GM21528 (cell line): ENCODE measurements around the gene KIAA1586.
"Not testable (repeated sequence)": the region's sequence is repeated elsewhere in the genome, so short reads cannot be mapped to it uniquely, and the experiment has no call there.

Experiments
- ATAC-seq: cut with Tn5 transposase; IDR thresholded peaks from one replicate; pipeline ENCODE4 v1.9.1; 2021; ENCODE audit warnings: mild to moderate bottlenecking, moderate library complexity; ENCODE audit not compliant: unreplicated experiment, low FRiP score

The KIAA1586 gene, protein sequence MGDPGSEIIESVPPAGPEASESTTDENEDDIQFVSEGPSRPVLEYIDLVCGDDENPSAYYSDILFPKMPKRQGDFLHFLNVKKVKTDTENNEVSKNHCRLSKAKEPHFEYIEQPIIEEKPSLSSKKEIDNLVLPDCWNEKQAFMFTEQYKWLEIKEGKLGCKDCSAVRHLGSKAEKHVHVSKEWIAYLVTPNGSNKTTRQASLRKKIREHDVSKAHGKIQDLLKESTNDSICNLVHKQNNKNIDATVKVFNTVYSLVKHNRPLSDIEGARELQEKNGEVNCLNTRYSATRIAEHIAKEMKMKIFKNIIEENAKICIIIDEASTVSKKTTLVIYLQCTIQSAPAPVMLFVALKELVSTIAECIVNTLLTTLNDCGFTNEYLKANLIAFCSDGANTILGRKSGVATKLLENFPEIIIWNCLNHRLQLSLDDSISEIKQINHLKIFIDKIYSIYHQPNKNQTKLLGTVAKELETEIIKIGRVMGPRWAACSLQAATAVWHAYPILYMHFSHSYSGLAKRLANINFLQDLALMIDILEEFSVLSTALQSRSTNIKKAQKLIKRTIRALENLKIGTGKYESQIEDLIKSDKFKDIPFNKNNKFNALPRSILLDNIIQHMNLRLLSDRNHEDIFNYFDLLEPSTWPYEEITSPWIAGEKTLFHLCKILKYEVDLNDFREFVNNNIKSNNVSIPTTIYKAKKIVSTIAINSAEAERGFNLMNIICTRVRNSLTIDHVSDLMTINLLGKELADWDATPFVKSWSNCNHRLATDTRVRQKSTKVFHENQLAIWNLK

GRCh38 chr6:57046332-57047256 is at the start of gene KIAA1586:
Gene KIAA1586 (plus strand): TSS chr6:57046693. CDS start chr6:57046756, 63 bp downstream.
- peak; percentile 96 for ATAC-seq

- no peak for ATAC-seq
Measured at GRCh38 chr6:56999049-56999448, 47.4 kb upstream of the KIAA1586 start.

DNA sequence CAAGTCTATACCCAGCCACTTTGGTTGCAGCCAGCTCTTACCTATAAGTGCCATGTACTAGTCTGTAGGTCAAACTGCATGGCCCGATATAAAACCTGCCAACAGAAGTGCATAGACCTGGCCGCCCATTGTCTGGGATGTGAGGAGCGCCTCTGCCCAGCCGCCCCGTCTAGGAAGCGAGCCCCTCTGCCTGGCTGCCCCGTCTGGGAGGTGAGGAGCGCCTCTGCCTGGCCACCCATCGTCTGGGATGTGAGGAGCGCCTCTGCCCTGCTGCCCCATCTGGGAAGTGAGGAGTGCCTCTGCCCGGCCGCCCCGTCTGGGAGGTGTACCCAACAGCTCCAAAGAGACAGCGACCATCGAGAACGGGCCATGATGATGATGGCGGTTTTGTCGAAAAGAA is 46.7 kb upstream of the KIAA1586 start:
- ATAC-seq: not testable (repeated sequence)

DNA sequence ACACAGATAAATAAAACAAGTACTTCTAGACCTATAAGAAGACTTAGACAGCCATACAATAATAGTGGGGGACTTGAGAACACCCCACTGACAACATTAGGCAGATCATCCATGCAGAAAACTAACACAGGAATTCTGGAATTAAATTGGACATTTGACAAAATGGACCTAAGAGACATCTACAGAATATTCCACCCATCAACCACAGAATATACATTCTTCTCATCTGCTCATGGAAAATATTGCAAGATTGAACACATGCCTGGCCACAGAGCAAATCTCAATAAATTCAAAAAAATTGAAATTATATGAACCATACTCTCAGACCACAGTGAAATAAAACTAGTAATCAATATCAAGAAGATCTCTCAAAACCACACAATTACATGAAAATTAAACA is 44.3 kb upstream of the KIAA1586 start:
- ATAC-seq: no peak

- ATAC-seq: no peak
Measured at GRCh38 chr6:57004292-57004691, 42.2 kb upstream of the KIAA1586 start.

DNA sequence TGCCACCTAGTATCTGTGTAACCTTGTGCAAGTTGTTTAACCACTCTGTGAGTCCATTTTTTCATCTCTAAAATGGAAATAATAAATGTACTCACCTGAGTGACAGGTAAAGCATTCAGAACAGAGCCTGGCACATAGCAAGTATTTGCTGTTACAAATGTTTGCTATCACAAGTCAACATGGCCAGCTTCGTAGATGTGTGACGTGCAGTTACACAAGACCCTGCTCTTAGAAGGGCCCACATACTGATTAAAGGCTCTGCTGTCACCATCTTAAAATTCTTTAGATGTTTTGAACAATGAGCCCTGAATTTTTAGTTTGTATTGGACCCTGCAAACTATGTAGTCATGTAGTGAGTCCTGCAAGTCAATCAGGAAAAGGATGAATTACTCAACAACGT is 40.4 kb upstream of the KIAA1586 start:
- no peak for ATAC-seq

GRCh38 chr6:57008069-57008468 is 38.4 kb upstream of the KIAA1586 start:
- ATAC-seq: not testable (repeated sequence)

GRCh38 chr6:57013521-57013926 is 33.0 kb upstream of the KIAA1586 start:
- ATAC-seq: no peak

DNA sequence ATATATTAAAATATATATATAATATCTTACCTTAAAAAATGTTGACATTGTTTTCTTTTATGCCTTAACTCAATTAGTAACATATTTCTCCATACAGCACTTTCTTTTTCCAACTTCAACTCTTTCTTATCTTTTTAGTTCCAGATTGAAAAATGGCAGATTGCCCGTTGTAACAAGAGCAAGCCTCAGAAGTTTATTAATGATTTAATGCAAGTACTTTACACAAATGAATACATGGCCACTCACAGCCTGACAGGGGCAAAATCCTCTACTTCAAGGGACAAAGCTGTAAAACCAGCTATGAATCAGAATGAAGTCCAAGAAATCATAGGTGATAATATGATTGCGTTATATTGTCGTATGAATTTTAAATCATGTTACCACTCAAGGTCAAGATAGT is 29.4 kb upstream of the KIAA1586 start:
- no peak for ATAC-seq

DNA sequence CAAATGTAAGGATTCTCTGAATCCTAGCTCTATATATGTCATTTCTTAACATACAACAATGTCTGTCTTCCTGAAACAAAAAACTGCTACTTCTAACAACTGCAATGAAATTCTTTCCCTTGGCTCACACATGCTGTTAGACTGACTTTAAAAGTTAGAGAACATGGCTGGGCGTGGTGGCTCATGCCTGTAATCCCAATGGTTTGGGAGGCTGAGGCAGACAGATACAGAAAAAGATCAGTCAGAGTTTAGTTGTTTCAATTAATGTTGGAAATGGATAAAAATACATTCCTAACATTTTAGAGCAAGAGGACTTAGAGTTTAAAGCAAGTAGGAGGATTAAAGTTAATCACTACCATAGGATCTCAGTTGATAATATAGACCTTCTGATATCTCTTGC is 28.7 kb upstream of the KIAA1586 start:
- ATAC-seq: no peak

GRCh38 chr6:57019434-57019833 is 27.1 kb upstream of the KIAA1586 start:
- ATAC-seq: no peak

DNA sequence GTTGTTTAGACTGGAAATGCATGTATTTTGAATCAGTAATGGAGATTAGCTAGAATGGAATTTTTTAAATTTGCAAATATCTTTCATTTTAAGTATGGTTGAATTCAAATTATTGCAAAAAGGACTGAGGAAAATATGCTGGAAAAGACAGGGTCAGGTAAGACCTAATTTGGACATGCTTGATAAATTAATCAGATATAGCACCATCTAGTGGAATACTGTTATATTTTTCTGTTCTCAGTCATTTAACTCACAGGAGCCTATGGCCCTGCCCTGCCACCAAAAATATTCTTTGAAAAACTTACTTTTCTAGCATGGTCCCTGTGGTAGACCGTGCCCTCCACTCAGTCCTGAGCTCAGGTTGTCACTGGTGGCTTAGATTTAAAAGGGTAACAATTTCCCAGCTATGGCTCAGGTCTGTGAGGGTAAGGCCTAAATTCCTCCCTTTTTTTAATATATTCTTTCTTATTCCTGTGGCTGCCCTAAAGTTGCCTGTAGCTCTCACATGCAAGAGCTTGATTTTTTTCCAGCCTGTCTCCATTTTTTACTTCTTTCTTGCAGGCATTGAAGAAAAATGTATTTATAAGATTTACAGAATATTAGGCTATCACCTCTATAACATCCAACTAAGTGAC is 25.3 kb upstream of the KIAA1586 start:
- ATAC-seq: no peak

DNA sequence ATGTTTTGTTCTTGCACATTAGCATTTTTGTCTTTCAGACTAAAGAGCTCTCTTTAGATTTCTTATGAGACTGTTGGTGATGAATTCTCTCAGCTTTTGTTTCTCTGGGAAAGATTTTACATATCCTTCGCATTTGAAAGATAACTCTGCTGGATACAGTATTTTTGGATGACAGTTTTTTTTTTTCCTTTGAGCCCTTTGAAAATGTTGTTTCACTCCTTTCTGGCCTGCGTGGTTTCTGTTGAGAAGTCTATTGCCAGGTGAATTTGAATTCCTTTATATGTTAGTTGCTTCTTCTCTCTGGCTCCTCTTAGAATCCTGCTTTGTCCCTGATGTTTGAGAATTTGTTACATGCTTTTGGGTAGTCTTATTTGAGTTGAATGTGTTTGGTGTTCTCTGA is 22.2 kb upstream of the KIAA1586 start:
- no peak for ATAC-seq

DNA sequence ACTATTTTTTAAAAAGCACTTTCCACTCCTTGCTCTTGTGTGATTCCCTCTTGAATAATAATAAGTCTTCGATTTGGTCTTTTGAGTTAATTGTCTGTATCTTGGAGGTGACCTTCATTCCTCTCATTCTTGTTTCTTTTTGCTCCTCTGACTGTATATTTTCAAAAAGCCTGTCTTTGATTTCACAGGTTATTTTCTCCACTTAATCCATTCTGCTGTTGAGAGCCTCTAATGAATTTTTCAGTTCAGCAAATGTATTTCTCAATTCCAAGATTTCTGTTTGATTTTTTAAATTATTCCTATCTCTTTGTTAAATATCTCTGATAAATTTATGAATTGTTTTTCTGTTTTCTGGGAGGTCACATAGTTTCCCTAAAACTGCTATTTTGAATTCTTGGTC is 21.7 kb upstream of the KIAA1586 start:
- ATAC-seq: no peak

DNA sequence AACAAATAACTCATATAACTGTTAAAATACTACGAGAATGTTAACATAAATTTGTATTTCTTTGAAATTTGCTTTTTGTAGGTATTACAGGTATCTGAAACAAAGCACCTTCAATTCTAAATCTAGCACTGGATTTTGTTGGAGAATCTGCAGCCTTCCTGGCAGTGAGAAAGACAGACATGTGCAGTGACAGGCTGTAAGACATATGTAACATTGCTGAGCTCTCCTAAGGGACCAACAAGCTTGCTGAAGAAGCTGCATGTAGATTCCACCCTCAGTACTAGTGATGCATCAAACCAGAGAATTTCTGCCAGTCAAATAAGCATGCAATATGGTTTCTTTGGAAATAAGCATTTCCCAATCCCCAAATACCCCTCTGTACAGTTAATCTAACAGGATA is 20.5 kb upstream of the KIAA1586 start:
- no peak for ATAC-seq

GRCh38 chr6:57027301-57027700 is 19.2 kb upstream of the KIAA1586 start:
- no peak for ATAC-seq

DNA sequence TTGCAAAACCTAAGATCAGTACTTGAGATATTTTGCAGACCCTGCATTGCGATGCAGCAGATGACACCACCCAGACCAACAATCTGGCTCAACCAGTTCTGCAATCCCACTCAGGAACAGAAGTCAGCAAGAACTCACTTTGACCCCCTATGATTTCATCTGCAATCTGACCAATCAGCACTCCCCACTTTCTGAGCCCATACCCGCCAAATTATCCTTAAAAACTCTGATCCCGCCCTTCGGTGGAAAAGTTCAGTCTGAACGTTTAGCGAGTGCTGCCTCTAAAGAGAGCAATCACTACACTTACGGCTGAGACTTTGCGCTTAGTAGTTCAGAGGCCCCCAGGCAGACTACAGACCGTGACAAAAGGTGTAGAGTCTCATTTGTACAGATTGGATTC is 17.3 kb upstream of the KIAA1586 start:
- no peak for ATAC-seq

- ATAC-seq: no peak
Measured at GRCh38 chr6:57033228-57033627, 13.3 kb upstream of the KIAA1586 start.

DNA sequence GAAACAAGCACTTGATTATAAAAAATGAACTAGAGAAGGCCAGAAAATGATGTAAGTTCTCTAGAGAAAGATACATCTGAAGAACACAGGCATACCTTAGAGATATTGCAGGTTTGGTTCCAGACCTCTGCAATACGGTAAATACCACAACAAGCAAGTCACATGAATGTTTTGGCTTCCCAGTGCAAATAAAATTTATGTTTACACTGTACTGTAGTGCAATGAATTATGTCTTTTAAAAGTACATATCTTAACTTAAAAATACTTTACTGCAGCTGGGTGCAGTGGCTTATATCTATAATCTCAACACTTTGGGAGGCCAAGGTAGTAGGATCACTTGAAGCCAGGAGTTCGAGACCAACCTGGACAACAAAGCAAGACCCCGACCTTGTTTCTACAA is 10.9 kb upstream of the KIAA1586 start:
- ATAC-seq: no peak

DNA sequence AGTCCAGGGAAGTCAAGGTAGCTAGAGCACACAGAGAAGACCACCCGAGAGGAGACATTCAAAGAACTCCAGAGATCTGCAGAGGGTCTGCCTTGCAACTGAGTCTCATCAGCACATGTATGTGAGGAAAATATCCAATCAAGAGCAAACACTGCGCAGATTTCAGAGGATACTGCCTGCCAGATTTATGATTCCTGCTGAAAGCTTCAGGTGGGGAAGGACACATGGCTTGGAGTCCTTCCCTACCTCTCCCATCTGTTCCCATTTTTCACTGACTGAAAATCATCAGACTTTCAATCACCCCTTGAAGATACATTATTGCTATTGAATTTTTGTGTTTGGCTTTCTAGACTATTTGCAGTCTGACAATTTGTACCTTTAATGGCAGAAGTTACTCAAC is 7.6 kb upstream of the KIAA1586 start:
- no peak for ATAC-seq
